H9 (cell line): ENCODE data around the gene RCC1. TPM values are rescaled to one million over a fixed set of nuclear protein-coding genes. Genes with fewer than 3 reads are reported as not detected.

ENCODE experiments used
- DNase-seq: peaks from one replicate; pipeline ENCODE4 v3.0.0-alpha.2; 2017
- H2AFZ ChIP-seq: one replicate; pipeline ENCODE4 v1.6.1; 2013; ENCODE audit warnings: mild to moderate bottlenecking, low read length, control low read depth, moderate library complexity
- H2AK5ac ChIP-seq: 2 replicates; pipeline ENCODE4 v1.6.1; 2013; ENCODE audit warnings: low read length, control low read depth, mixed read lengths; ENCODE audit not compliant: insufficient read length
- H2BK120ac ChIP-seq: one replicate; pipeline ENCODE4 v1.6.1; 2013; ENCODE audit warnings: low read depth, mild to moderate bottlenecking, low read length, control low read depth, inconsistent platforms; ENCODE audit not compliant: poor library complexity, severe bottlenecking
- H2BK12ac ChIP-seq: 2 replicates; pipeline ENCODE4 v1.6.1; 2013; ENCODE audit warnings: low read length, control low read depth, mixed read lengths, low read depth; ENCODE audit not compliant: insufficient read length
- H2BK15ac ChIP-seq: 2 replicates; pipeline ENCODE4 v1.6.1; 2013; ENCODE audit warnings: low read depth, low read length, control low read depth
- H2BK20ac ChIP-seq: one replicate; pipeline ENCODE4 v1.6.1; 2013; ENCODE audit warnings: low read depth, mild to moderate bottlenecking, low read length, control low read depth, inconsistent platforms; ENCODE audit not compliant: poor library complexity, severe bottlenecking
- H2BK5ac ChIP-seq: 2 replicates; pipeline ENCODE4 v1.6.1; 2013; ENCODE audit warnings: low read length, control low read depth, mixed read lengths; ENCODE audit not compliant: insufficient read length
- H3K14ac ChIP-seq: 2 replicates; pipeline ENCODE4 v1.6.1; 2013; ENCODE audit warnings: low read length, control low read depth; ENCODE audit not compliant: insufficient read depth
- H3K18ac ChIP-seq: 2 replicates; pipeline ENCODE4 v1.6.1; 2013; ENCODE audit warnings: low read depth, mild to moderate bottlenecking, mixed read lengths, low read length, control low read depth; ENCODE audit not compliant: insufficient read length
- H3K23ac ChIP-seq: 2 replicates; pipeline ENCODE4 v1.6.1; 2013; ENCODE audit warnings: low read length, control low read depth, mixed read lengths, low read depth; ENCODE audit not compliant: insufficient read length
- H3K23me2 ChIP-seq: 2 replicates; pipeline ENCODE4 v1.6.1; 2013; ENCODE audit warnings: low read depth, mild to moderate bottlenecking, mixed read lengths, low read length, control low read depth; ENCODE audit not compliant: insufficient read length, poor library complexity, severe bottlenecking
- H3K27ac ChIP-seq: 2 replicates; pipeline ENCODE4 v1.5.1; 2013; ENCODE audit warnings: low read length, control low read depth, mixed read lengths, low read depth; ENCODE audit not compliant: insufficient read length
- H3K27me3 ChIP-seq: 2 replicates; pipeline ENCODE4 v1.6.1; 2013; ENCODE audit warnings: low read length, control low read depth, inconsistent platforms; ENCODE audit not compliant: insufficient read depth
- H3K4ac ChIP-seq: 2 replicates; pipeline ENCODE4 v1.6.1; 2013; ENCODE audit warnings: low read depth, mild to moderate bottlenecking, control low read depth, inconsistent platforms, low read length, moderate library complexity
- H3K4me1 ChIP-seq: 2 replicates; pipeline ENCODE4 v1.6.1; 2013; ENCODE audit warnings: low read length, control low read depth, inconsistent platforms; ENCODE audit not compliant: insufficient read depth
- H3K4me2 ChIP-seq: 2 replicates; pipeline ENCODE4 v1.6.1; 2013; ENCODE audit warnings: low read length, control low read depth, mixed read lengths; ENCODE audit not compliant: insufficient read length, insufficient read depth
- H3K56ac ChIP-seq: 2 replicates; pipeline ENCODE4 v1.6.1; 2013; ENCODE audit warnings: low read depth, mild to moderate bottlenecking, mixed read lengths, low read length, control low read depth; ENCODE audit not compliant: insufficient read length
- H3K79me1 ChIP-seq: 2 replicates; pipeline ENCODE4 v1.6.1; 2013; ENCODE audit warnings: low read depth, mild to moderate bottlenecking, moderate library complexity, low read length, control low read depth, inconsistent platforms; ENCODE audit not compliant: insufficient read depth, poor library complexity, severe bottlenecking
- H3K79me2 ChIP-seq: 2 replicates; pipeline ENCODE4 v1.6.1; 2013; ENCODE audit warnings: low read length, control low read depth, inconsistent platforms; ENCODE audit not compliant: insufficient read depth
- H3K9ac ChIP-seq: 2 replicates; pipeline ENCODE4 v1.6.1; 2013; ENCODE audit warnings: low read length, control low read depth, mixed read lengths; ENCODE audit not compliant: insufficient read length; ENCODE audit errors: extremely low read depth
- H3K9me3 ChIP-seq: one replicate; pipeline ENCODE4 v1.6.1; 2013; ENCODE audit warnings: low read depth, low read length, inconsistent platforms; ENCODE audit not compliant: control insufficient read depth
- H3T11ph ChIP-seq: one replicate; pipeline ENCODE4 v1.6.1; 2013; ENCODE audit warnings: mild to moderate bottlenecking, low read length, control low read depth, inconsistent platforms
- H4K20me1 ChIP-seq: one replicate; pipeline ENCODE4 v1.6.1; 2013; ENCODE audit not compliant: control insufficient read depth, insufficient read length, insufficient read depth
- H4K5ac ChIP-seq: 2 replicates; pipeline ENCODE4 v1.6.1; 2013; ENCODE audit warnings: low read depth, mild to moderate bottlenecking, mixed read lengths, low read length, control low read depth; ENCODE audit not compliant: insufficient read length
- H4K8ac ChIP-seq: replicated peaks from 2 replicates; pipeline ENCODE4 v1.6.1; 2013; ENCODE audit warnings: low read length, control low read depth, mixed read lengths, low read depth; ENCODE audit not compliant: insufficient read length
- H4K91ac ChIP-seq: 2 replicates; pipeline ENCODE4 v1.6.1; 2013; ENCODE audit warnings: low read depth, mild to moderate bottlenecking, moderate library complexity, mixed read lengths, low read length, control low read depth; ENCODE audit not compliant: insufficient read length
- H3K27ac Mint-ChIP-seq, 3 experiments: 2 replicates in 2 of 3; 3 replicates in 1 of 3; pipeline ENCODE4 v1.8.0; 2020 to 2021; ENCODE audit warnings: mixed read lengths in 3 of 3, mild to moderate bottlenecking in 1 of 3, moderate library complexity in 1 of 3
- H3K27me3 Mint-ChIP-seq: 2 replicates; pipeline ENCODE4 v1.8.0; 2021; ENCODE audit warnings: low read depth, mild to moderate bottlenecking, moderate library complexity, mixed read lengths
- H3K36me3 Mint-ChIP-seq, 3 experiments: 2 replicates in 2 of 3; 3 replicates in 1 of 3; pipeline ENCODE4 v1.8.0; 2020 to 2021; ENCODE audit warnings: low read depth in 3 of 3, mixed read lengths in 3 of 3; ENCODE audit not compliant: insufficient read depth in 1 of 3
- H3K4me1 Mint-ChIP-seq, 2 experiments: 2 replicates each; pipeline ENCODE4 v1.8.0; 2020; ENCODE audit warnings: mixed read lengths in 2 of 2
- H3K4me3 Mint-ChIP-seq, 2 experiments: 2 replicates in 1 of 2; 3 replicates in 1 of 2; pipeline ENCODE4 v1.8.0; 2020 to 2021; ENCODE audit warnings: mild to moderate bottlenecking in 2 of 2, mixed read lengths in 2 of 2, moderate library complexity in 1 of 2
- H3K9me3 Mint-ChIP-seq, 2 experiments: 2 replicates in 1 of 2; 3 replicates in 1 of 2; pipeline ENCODE4 v1.8.0; 2020; ENCODE audit warnings: mild to moderate bottlenecking in 2 of 2, mixed read lengths in 2 of 2, moderate library complexity in 1 of 2
- CTCF ChIP-seq: fragments of 200-600 bp; sonication (generic); conservative IDR thresholded peaks from 3 replicates; pipeline ENCODE4 v1.8.0; 2021; ENCODE audit warnings: antibody characterized with exemption, mild to moderate bottlenecking
- WGBS: extraction: QIAGEN DNeasy Blood & Tissue Kit; methylation state at CpG from one replicate; pipeline ENCODE4 v1.1.7; 2013; ENCODE audit warnings: missing lambda C conversion rate, low lambda C conversion rate, mixed read lengths; ENCODE audit not compliant: insufficient read length; ENCODE audit errors: extremely low coverage; 5-methylcytosine and 5-hydroxymethylcytosine counted together
- total RNA-seq: library from RNA; stranded (reverse); gene quantifications from 2 replicates; pipeline ENCODE4 v1.2.1, GENCODE V29; 2021

RCC1 gene
- total RNA-seq, 1 experiment from 2014 or later = 93.6 TPM

- no peak overlapping the region for H3K4ac ChIP-seq
- H3K18ac ChIP-seq = no peak overlapping the region
- H3K9me3 Mint-ChIP-seq = no peaks in the 10 kb centered on the region
- no peaks in the 10 kb centered on the region for H3K9me3 ChIP-seq
- no peaks in the 10 kb centered on the region for H3K4me1 Mint-ChIP-seq
- H3K27ac ChIP-seq = no peak overlapping the region
- H2AFZ ChIP-seq = no peak overlapping the region
- H3K9ac ChIP-seq = no peak overlapping the region
- H3K4me3 Mint-ChIP-seq = no peak overlapping the region
- no peak overlapping the region for H3K27ac Mint-ChIP-seq
- H4K91ac ChIP-seq = no peak overlapping the region
- H2AK5ac ChIP-seq = no peak overlapping the region
- H3K79me2 ChIP-seq = no peaks in the 10 kb centered on the region
- no peaks in the 10 kb centered on the region for H4K20me1 ChIP-seq
- H3K4me1 ChIP-seq = no peaks in the 10 kb centered on the region
- H3T11ph ChIP-seq = no peak overlapping the region
- H2BK120ac ChIP-seq = no peak overlapping the region
- peaks cover 25 to 76% (median 54%) of the 10 kb centered on the region in 3 experiments for H3K36me3 Mint-ChIP-seq
- H2BK12ac ChIP-seq = no peak overlapping the region
- WGBS = no CpG with 5 or more reads among the region's 3 CpGs
- H2BK5ac ChIP-seq = no peak overlapping the region
- H3K23me2 ChIP-seq = no peaks in the 10 kb centered on the region
- H4K8ac ChIP-seq = no peak overlapping the region
- H3K4me2 ChIP-seq = no peak overlapping the region
- DNase-seq = no peak
- H3K23ac ChIP-seq = no peak overlapping the region
- H3K14ac ChIP-seq = no peak overlapping the region
- H3K27me3 Mint-ChIP-seq = no peaks in the 10 kb centered on the region
- H2BK20ac ChIP-seq = no peak overlapping the region
- TF ChIP-seq CTCF = no peak
- H3K79me1 ChIP-seq = no peaks in the 10 kb centered on the region
- H2BK15ac ChIP-seq = no peak overlapping the region
- no peak overlapping the region for H3K56ac ChIP-seq
- no peaks in the 10 kb centered on the region for H3K27me3 ChIP-seq
- no peak overlapping the region for H4K5ac ChIP-seq
These were observed 23.7 kb upstream of the RCC1 start for GRCh38 chr1:28482138-28482537.
